SK-N-SH (cell line): Measurements from ENCODE around the gene PPME1. TPM values are rescaled to one million over a fixed set of nuclear protein-coding genes. Genes with fewer than 3 reads are reported as not detected.

Experiments
- MXI1 ChIP-seq: IDR thresholded peaks from 2 replicates; pipeline ENCODE4 v1.6.1; 2012; ENCODE audit warnings: mild to moderate bottlenecking, low read depth, low read length, improper control_type of control experiment
- NFIC ChIP-seq: IDR thresholded peaks from 2 replicates; pipeline ENCODE4 v1.4.0; 2012; ENCODE audit warnings: borderline replicate concordance
- RAD21 ChIP-seq: IDR thresholded peaks from 2 replicates; pipeline ENCODE4 v1.6.1; 2012; ENCODE audit warnings: mild to moderate bottlenecking, low read length
- SIN3A ChIP-seq: IDR thresholded peaks from 2 replicates; pipeline ENCODE4 v1.6.1; 2012; ENCODE audit warnings: low read depth, mild to moderate bottlenecking, low read length, moderate library complexity, borderline replicate concordance
- SMC3 ChIP-seq: IDR thresholded peaks from 2 replicates; pipeline ENCODE4 v1.6.1; 2012; ENCODE audit warnings: low read depth, low read length, improper control_type of control experiment
- ZBTB33 ChIP-seq: IDR thresholded peaks from 2 replicates; pipeline ENCODE4 v1.4.0; 2012; ENCODE audit warnings: low read depth, borderline replicate concordance
- polyA plus RNA-seq, 3 experiments: library from polyadenylated mRNA; depleted of rRNA; stranded (reverse); fragments of >200 nt; gene quantifications; 2 replicates each; pipeline ENCODE4 v1.2.3, GENCODE V29; 2012
- small RNA-seq, 7 experiments: library from RNA; depleted of rRNA; stranded (forward); fragments of <200 nt; gene quantifications; one replicate each; pipeline ENCODE3, GENCODE V24; 2012

Gene PPME1
- polyA plus RNA-seq, 1 of the 3 experiments (the other 2 are of a cell fraction) = 107 TPM

DNA sequence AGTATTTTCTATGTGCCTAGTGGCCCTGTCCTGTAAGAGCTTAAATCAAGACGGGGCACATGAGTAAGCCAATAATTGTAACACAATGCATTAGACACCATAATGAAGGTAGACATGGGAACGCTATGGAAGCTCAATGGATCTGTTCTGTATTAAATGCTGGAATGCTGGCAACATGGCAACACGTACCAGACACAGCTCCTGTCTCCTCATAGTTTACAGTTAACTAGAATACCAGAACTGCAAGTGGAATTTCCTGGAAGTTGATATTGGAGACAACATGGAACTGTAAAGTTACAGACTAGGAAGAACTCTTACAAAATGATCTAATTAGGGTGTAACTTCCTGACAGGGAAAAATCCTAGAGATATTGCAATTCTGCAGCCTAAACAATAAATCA is 127.9 kb downstream of the PPME1 start (continued):
- no peak for TF ChIP-seq SMC3
- no peak for TF ChIP-seq RAD21
- TF ChIP-seq MXI1 = no peak
- no peak for TF ChIP-seq ZBTB33
- no peak for TF ChIP-seq NFIC
- no peak for TF ChIP-seq SIN3A

Small RNAs within 50 kb of the gene (small RNA-seq; reads per million reads assigned to genes)
- 0 to 0.06 (median 0) reads per million in 7 experiments for gene AP002392.1
- gene RF00409 = 0 reads per million in 7 experiments

Other genes starting within 250 kb of the PPME1 start
- 0.49 and 0.51 TPM in 2 replicates for gene DNAJB13, start 220.3 kb upstream of the PPME1 start, polyA plus RNA-seq (2012; rRNA removed)
- 28.5 and 36.0 TPM in 2 replicates for gene UCP2, start 188.4 kb upstream of the PPME1 start, polyA plus RNA-seq (2012; rRNA removed)
- gene UCP3, start 162.2 kb upstream of the PPME1 start, polyA plus RNA-seq (2012; rRNA removed) = 1.2 and 1.4 TPM in 2 replicates
- 7.0 and 9.9 TPM in 2 replicates for gene C2CD3, start 287 bp upstream of the PPME1 start, polyA plus RNA-seq (2012; rRNA removed)
- gene P4HA3, start 140.4 kb downstream of the PPME1 start, polyA plus RNA-seq (2012; rRNA removed) = 8.4 and 9.0 TPM in 2 replicates
- gene PGM2L1, start 227.1 kb downstream of the PPME1 start, polyA plus RNA-seq (2012; rRNA removed) = 0.90 and 1.0 TPM in 2 replicates